GM10847 (cell line): ENCODE data around the gene TMEM240.

ENCODE experiments used
- POLR2A ChIP-seq: IDR thresholded peaks from 2 replicates; pipeline ENCODE4 v1.6.1; 2011; ENCODE audit not compliant: insufficient read length; ENCODE audit errors: extremely low read depth

TMEM240 gene

DNA sequence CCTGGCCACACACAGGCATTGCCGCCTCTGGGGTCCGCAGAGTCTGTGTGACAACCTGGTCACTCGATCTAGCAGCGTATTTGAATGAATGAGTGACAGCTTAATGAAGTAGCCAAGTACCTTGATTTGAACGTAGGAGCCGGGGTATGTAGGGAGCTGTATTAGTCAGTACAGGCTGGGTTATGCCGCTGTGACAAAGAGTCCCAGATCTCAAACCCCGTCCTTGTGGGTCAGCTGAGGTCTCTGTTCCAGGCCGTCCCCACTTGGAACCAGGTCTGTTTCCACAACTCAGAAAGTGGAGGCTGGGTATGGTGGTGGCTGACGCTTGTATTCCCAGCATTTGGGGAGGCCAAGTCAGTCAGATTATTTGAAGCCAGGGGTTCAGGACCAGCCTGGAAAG, 48.8 kb downstream of the TMEM240 start:
- TF ChIP-seq POLR2A, result no peak

GRCh38 chr1:1490633-1491230, 49.7 kb downstream of the TMEM240 start:
- TF ChIP-seq POLR2A, result no peak

- no peak for TF ChIP-seq POLR2A
Measured at GRCh38 chr1:1489861-1490260, 50.6 kb downstream of the TMEM240 start.

DNA sequence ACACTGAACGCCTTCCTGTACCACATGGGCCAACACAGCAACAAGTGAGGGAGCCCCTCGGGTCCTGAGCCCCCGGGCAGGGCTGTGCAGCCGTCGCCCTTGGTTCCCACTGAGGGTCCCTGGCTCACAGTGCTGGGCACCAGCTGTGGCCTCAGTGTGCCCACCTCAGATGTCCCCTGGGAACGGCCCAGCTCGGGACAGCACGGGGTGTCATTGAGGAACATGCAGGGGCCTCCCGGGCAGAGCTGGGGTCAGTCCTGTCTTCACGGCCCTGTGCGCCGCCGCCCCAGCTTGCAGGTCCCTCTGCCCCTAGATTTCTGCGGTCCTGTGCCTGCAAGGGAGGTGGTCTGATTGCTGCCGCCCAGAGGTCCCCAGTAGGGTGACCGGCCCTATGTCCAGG, 51.2 kb downstream of the TMEM240 start:
- TF ChIP-seq POLR2A, result no peak

DNA sequence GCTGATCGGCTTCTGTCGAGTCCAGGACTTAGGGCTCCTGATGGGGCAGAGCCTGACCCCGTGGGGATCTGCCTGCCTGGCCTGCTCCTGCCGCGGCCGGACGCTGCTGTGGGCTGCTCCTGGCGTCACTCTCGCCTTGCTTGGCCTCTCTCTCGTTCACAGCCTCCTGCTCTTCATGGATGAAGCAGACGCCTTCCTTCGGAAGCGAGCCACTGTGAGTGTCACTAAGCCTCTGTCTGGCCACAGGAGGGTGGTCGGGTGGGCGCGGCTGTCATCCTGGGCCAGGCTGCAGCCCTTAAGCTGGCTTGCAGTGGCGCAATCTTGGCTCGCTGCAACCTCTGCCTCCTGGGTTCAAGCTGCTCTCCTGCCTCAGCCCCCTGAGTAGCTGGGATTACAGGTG, 52.7 kb downstream of the TMEM240 start:
- no peak for TF ChIP-seq POLR2A
